Loucy (cell line): Measurements from ENCODE around the gene OR2T10.

Experiments used
- CTCF ChIP-seq: fragments of 200-600 bp; sonication (generic); conservative IDR thresholded peaks from 2 replicates; pipeline ENCODE4 v1.5.1; 2014; ENCODE audit warnings: mild to moderate bottlenecking, antibody characterized with exemption, low read length
- EZH2phosphoT487 ChIP-seq: fragments of 200-600 bp; IDR thresholded peaks from 2 replicates; pipeline ENCODE4 v1.6.1; 2018; ENCODE audit warnings: antibody characterized with exemption, mild to moderate bottlenecking, moderate library complexity, borderline replicate concordance

- TF ChIP-seq CTCF (no peak), EZH2phosphoT487 (no peak)
Observed at GRCh38 chr1:248618119-248618518, 20.6 kb upstream of the OR2T10 start.
